B cell (primary cell): ENCODE results near the gene STRBP. TPM values are rescaled to one million over a fixed set of nuclear protein-coding genes. Genes with fewer than 3 reads are reported as not detected.

Experiments
- ATAC-seq: fragments of 200-7000 bp; cut with Tn5 transposase; one replicate; pipeline ENCODE4 v1.10.0; 2021; ENCODE audit warnings: low read depth, mild to moderate bottlenecking, moderate number of reproducible peaks, moderate library complexity
- CTCF ChIA-PET: fragments of 350-600 bp; sonication (Branson Sonifier 250); formaldehyde crosslinking; loops from one replicate; lab custom pipeline; 2021; ENCODE audit warnings: antibody characterized with exemption, inconsistent platforms; lab: Charles Lee
- POLR2A ChIA-PET: fragments of 350-600 bp; sonication (Branson Sonifier 250); formaldehyde crosslinking; loops from one replicate; lab custom pipeline; 2021; ENCODE audit warnings: antibody characterized with exemption; lab: Charles Lee
- DNase-seq: peaks from one replicate; pipeline ENCODE4 v3.0.0; 2013
- H2AFZ ChIP-seq: 2 replicates; pipeline ENCODE4 v1.6.1; 2012; ENCODE audit warnings: mild to moderate bottlenecking, low read depth, low read length; ENCODE audit not compliant: insufficient read depth, poor library complexity, severe bottlenecking
- H3K27ac ChIP-seq, 2 donors: 1 replicate in 1 of 2; 2 replicates in 1 of 2; pipeline ENCODE4 v1.5.1; 2012 to 2013; ENCODE audit warnings: low read length in 2 of 2, mild to moderate bottlenecking in 2 of 2, moderate library complexity in 1 of 2
- H3K27me3 ChIP-seq, 4 experiments: fragments of 200-600 bp in 1 of 4; sonication (generic) in 1 of 4; replicated peaks in 1 of 4; 1 replicate in 2 of 4; 2 replicates in 2 of 4; pipeline versions ENCODE4 v1.6.1 to v1.7.0; 2013 to 2016; ENCODE audit warnings: low read length in 3 of 4, mild to moderate bottlenecking in 2 of 4, mixed read lengths in 1 of 4, moderate library complexity in 1 of 4; ENCODE audit not compliant: insufficient read depth in 4 of 4, control insufficient read depth in 3 of 4; ENCODE audit errors: control extremely low read depth in 1 of 4
- H3K36me3 ChIP-seq, 2 experiments: replicated peaks in 1 of 2; 1 replicate in 1 of 2; 2 replicates in 1 of 2; pipeline versions ENCODE4 v1.6.1 to v1.7.1; 2013; ENCODE audit warnings: low read length in 1 of 2; ENCODE audit not compliant: insufficient read depth in 2 of 2, control insufficient read depth in 1 of 2; ENCODE audit errors: control extremely low read depth in 1 of 2, extremely low read depth in 1 of 2
- H3K4me1 ChIP-seq, 2 donors: fragments of 200-600 bp in 1 of 2; sonication (generic) in 1 of 2; 1 replicate in 1 of 2; 2 replicates in 1 of 2; pipeline versions ENCODE4 v1.5.1 to v1.6.1; 2013 to 2017; ENCODE audit warnings: low read length in 2 of 2; ENCODE audit not compliant: control insufficient read depth in 2 of 2, insufficient read depth in 2 of 2
- H3K4me2 ChIP-seq: replicated peaks from 2 replicates; pipeline ENCODE3; 2012; ENCODE audit warnings: mild to moderate bottlenecking, low read depth, low read length; ENCODE audit not compliant: poor library complexity, severe bottlenecking
- H3K4me3 ChIP-seq, 5 experiments: fragments of 200-600 bp in 1 of 5; sonication (generic) in 1 of 5; 1 replicate in 3 of 5; 2 replicates in 2 of 5; pipeline versions ENCODE4 v1.5.1 to v1.7.0; 2011 to 2016; ENCODE audit warnings: low read length in 4 of 5, mild to moderate bottlenecking in 4 of 5, low read depth in 2 of 5, control low read depth in 1 of 5, moderate library complexity in 1 of 5; ENCODE audit not compliant: insufficient read depth in 1 of 5; ENCODE audit errors: control extremely low read depth in 1 of 5, extremely low read depth in 1 of 5
- H3K79me2 ChIP-seq: fragments of 200-600 bp; sonication (generic); one replicate; pipeline ENCODE4 v1.6.0; 2016; ENCODE audit warnings: low read length; ENCODE audit not compliant: control insufficient read depth, insufficient read depth
- H3K9ac ChIP-seq: fragments of 200-600 bp; sonication (generic); 2 replicates; pipeline ENCODE4 v1.6.1; 2017; ENCODE audit warnings: mild to moderate bottlenecking, low read length, moderate library complexity
- H3K9me3 ChIP-seq, 3 donors: one replicate each; pipeline versions ENCODE4 v1.6.1 to v1.7.1; 2013; ENCODE audit warnings: low read length in 2 of 3; ENCODE audit not compliant: control insufficient read depth in 2 of 3, insufficient read depth in 1 of 3; ENCODE audit errors: control extremely low read depth in 1 of 3
- H4K20me1 ChIP-seq: 2 replicates; pipeline ENCODE4 v1.6.0; 2012; ENCODE audit warnings: mild to moderate bottlenecking, low read length; ENCODE audit not compliant: insufficient read depth, control insufficient read depth, poor library complexity, severe bottlenecking
- H3K27ac Mint-ChIP-seq: one replicate; pipeline ENCODE4 v1.8.0; 2021; ENCODE audit warnings: mixed read lengths
- H3K27me3 Mint-ChIP-seq: one replicate; pipeline ENCODE4 v1.8.0; 2021; ENCODE audit warnings: mixed read lengths
- H3K4me1 Mint-ChIP-seq: one replicate; pipeline ENCODE4 v1.8.0; 2021; ENCODE audit warnings: mixed read lengths
- H3K4me3 Mint-ChIP-seq: one replicate; pipeline ENCODE4 v1.8.0; 2021; ENCODE audit warnings: mixed read lengths
- H3K9me3 Mint-ChIP-seq: one replicate; pipeline ENCODE4 v1.8.0; 2022; ENCODE audit warnings: mixed read lengths; ENCODE audit not compliant: insufficient read depth
- EZH2 ChIP-seq: IDR thresholded peaks from 2 replicates; pipeline ENCODE4 v1.6.1; 2012; ENCODE audit warnings: borderline replicate concordance, low read depth, mild to moderate bottlenecking, moderate library complexity, low read length; ENCODE audit not compliant: insufficient read depth, poor library complexity, severe bottlenecking
- WGBS: methylation state at CpG from one replicate; pipeline ENCODE4 v1.1.5; 2013; ENCODE audit warnings: missing lambda C conversion rate; ENCODE audit not compliant: insufficient coverage; 5-methylcytosine and 5-hydroxymethylcytosine counted together
- intact Hi-C: fragments of 100-400 bp; cut with micrococcal nuclease; formaldehyde crosslinking; loops from one replicate; pipeline ENCODE4 v1.10.0; 2022
- polyA plus RNA-seq: library from polyadenylated mRNA; depleted of rRNA; stranded (reverse); fragments of >200 nt; gene quantifications from 2 replicates; pipeline ENCODE4 v1.2.3, GENCODE V29; 2012
- total RNA-seq, 2 donors: library from RNA; stranded (reverse); fragments of 120-200 nt in 1 of 2; gene quantifications; 1 replicate in 1 of 2; 2 replicates in 1 of 2; pipeline versions ENCODE4 v1.2.3 to v1.2.4, GENCODE V29; 2013 to 2022
- TF ChIP-seq, protein P1 (sequence below): fragments of 200-600 bp; IDR thresholded peaks from one replicate; pipeline ENCODE4 v1.8.0; 2022; ENCODE audit warnings: antibody characterized with exemption, mild to moderate bottlenecking

The STRBP gene
- total and polyA plus RNA-seq, 2 donors (not counting 1 experiment from before 2014, with no cell fraction given) = 39.1 to 189 TPM

DNA sequence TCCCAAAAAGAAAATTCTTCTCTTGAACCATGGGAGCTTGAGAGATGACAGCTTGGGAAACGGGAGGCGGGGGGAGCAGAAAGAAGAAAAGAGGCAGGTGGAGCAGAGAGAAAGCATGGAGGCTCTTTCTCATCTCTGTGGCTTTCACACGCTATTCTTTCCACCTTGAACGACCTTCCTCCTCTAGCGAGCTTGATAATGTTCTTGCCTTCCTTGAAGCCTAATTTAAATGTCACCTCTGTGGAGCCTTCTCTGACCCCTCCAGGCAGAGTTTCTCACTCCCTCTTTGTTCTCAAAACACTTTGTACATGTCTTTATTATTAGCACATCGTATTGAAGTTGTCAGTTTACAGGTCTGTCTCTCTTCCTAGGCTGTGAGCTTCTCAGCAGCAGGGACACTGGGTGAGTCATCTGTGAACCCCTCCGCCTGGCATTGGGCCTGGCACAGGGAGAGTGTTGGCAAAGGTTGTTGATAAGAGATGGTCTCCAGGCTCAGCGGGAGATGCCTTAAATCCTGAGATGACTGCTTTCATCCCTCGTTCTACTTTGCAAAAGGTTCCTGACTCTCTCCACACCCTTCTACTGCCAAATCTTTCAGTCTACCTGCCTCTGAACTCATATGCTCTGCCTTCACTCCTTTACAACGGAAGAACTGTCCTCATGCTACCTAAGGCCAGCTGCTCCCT, 14.1 kb upstream of the STRBP start:
- H3K27ac ChIP-seq = no peak overlapping the region
- Mint-ChIP-seq H3K27ac (no peak overlapping the region), H3K4me3 (no peak overlapping the region), H3K4me1 (peaks cover 4% of the 10 kb centered on the region), H3K27me3 (no peaks in the 10 kb centered on the region), H3K9me3 (peaks cover 5% of the 10 kb centered on the region)
- no peak overlapping the region for H2AFZ ChIP-seq
- no peak overlapping the region for H3K4me2 ChIP-seq
- DNase-seq (no peak), ATAC-seq (no peak)
- no peaks in the 10 kb centered on the region for H3K36me3 ChIP-seq
- ChIA-PET POLR2A (no interaction called here), CTCF (interaction anchor here (0.7 to 1.4 kb wide), 3 partner anchors 14 to 200 kb away, joined by 3 to 5 read pairs (median 3); no protein-coding TSS in a partner anchor)
- H3K9me3 ChIP-seq = peaks cover 0 to 8% (median 5%) of the 10 kb centered on the region in 3 donors
- peaks cover 0 to 6% of the 10 kb centered on the region in 2 donors for H3K4me1 ChIP-seq
- no peak overlapping the region for H3K4me3 ChIP-seq
- H3K79me2 ChIP-seq = no peaks in the 10 kb centered on the region
- 68% methylated on average over 5 of the region's 10 CpGs for WGBS
- no peaks in the 10 kb centered on the region for H3K27me3 ChIP-seq
- no peaks in the 10 kb centered on the region for H4K20me1 ChIP-seq
- TF ChIP-seq EZH2 = no peak
- TF ChIP-seq, protein P1, sequence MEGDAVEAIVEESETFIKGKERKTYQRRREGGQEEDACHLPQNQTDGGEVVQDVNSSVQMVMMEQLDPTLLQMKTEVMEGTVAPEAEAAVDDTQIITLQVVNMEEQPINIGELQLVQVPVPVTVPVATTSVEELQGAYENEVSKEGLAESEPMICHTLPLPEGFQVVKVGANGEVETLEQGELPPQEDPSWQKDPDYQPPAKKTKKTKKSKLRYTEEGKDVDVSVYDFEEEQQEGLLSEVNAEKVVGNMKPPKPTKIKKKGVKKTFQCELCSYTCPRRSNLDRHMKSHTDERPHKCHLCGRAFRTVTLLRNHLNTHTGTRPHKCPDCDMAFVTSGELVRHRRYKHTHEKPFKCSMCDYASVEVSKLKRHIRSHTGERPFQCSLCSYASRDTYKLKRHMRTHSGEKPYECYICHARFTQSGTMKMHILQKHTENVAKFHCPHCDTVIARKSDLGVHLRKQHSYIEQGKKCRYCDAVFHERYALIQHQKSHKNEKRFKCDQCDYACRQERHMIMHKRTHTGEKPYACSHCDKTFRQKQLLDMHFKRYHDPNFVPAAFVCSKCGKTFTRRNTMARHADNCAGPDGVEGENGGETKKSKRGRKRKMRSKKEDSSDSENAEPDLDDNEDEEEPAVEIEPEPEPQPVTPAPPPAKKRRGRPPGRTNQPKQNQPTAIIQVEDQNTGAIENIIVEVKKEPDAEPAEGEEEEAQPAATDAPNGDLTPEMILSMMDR = no peak
- intact Hi-C loops = no loop called here
- H3K9ac ChIP-seq = no peak overlapping the region

DNA sequence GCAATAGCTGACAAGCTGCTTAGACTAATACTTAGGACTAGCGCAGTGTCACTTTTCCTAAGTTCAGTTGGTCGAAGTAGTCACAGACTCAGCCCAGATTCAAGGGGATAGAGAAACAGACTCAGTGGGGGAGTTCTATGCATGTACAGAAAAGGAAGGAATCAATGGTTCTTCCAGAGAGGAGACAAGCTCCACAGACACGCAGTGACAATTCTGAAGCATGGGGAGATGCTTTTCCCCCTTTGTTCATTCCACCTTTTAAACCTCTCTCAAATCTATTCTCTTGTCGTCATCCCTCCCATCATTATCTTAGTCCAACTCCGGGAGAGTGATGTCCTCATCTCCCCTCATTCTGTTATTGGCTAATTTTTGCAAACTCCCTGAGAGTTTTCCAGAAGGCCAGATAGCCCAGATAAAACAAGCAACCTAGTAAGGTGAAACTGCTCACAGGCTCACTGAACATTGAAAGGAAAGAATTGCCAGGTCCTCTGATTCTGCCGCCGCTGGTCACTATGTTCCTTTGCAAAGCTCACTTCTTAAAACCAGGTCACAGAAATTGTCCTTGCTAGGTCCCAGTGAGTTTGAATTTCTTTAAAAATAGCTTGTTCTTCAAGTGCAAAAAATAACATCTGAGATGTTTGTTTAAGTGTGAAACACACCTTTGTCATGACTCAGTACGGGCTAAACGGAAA, 13.4 kb upstream of the STRBP start:
- no peak for ATAC-seq
- H3K79me2 ChIP-seq = no peaks in the 10 kb centered on the region
- no peak overlapping the region for H3K27ac ChIP-seq
- no peak overlapping the region for H2AFZ ChIP-seq
- H3K27me3 ChIP-seq = no peaks in the 10 kb centered on the region
- H3K9ac ChIP-seq = no peak overlapping the region
- intact Hi-C loops = no loop called here
- H3K4me3 ChIP-seq = no peak overlapping the region
- WGBS = 100% methylated on average over 2 of the region's 9 CpGs
- peaks cover 5% of the 10 kb centered on the region for H3K9me3 Mint-ChIP-seq
- no peaks in the 10 kb centered on the region for H4K20me1 ChIP-seq
- no peaks in the 10 kb centered on the region for H3K27me3 Mint-ChIP-seq
- peaks cover 0 to 8% (median 5%) of the 10 kb centered on the region in 3 donors for H3K9me3 ChIP-seq
- CTCF ChIA-PET = interaction anchor here (0.5 to 1.4 kb wide), 4 partner anchors 14 to 199 kb away, joined by 3 to 5 read pairs (median 3); no protein-coding TSS in a partner anchor
- TF ChIP-seq EZH2 = no peak
- TF ChIP-seq, protein P1 = no peak
- no peak overlapping the region for H3K4me2 ChIP-seq
- no peaks in the 10 kb centered on the region for H3K36me3 ChIP-seq
- H3K4me1 ChIP-seq = peaks cover 0 to 6% of the 10 kb centered on the region in 2 donors
- peaks cover 4% of the 10 kb centered on the region for H3K4me1 Mint-ChIP-seq
- H3K4me3 Mint-ChIP-seq = no peak overlapping the region
- H3K27ac Mint-ChIP-seq = no peak overlapping the region
- no peak for DNase-seq
- POLR2A ChIA-PET = no interaction called here
